Measurements from ENCODE around the gene BRAF.

DNA sequence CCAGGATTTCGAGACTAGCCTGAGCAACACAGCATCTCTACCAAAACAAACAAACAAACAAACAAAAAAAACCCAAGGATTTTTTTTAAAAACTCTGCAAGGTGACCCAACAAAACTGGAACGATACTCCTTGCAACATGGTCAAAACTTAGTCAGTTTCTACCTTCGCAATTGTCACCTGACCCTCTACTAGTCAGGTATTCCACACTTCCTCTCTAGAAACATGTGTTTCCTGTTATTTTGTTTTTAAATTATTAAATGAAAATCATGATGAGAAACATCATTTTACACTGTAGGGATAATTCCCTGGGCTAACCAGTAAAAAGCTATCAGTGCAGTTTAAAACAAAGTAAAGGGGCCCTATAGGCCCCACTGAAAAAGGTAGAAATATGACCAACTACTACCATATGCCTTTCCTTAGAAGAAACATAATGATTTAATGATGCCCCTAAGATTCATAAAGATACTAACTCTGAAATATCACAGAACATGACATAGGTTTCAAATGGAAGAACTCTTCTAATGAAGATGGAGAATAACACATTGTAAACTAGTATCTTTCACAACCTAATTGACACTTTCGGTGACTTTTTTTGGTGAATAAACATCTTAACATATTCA, 8.7 kb downstream of the BRAF start:
- TF ChIP-seq, protein P1, sequence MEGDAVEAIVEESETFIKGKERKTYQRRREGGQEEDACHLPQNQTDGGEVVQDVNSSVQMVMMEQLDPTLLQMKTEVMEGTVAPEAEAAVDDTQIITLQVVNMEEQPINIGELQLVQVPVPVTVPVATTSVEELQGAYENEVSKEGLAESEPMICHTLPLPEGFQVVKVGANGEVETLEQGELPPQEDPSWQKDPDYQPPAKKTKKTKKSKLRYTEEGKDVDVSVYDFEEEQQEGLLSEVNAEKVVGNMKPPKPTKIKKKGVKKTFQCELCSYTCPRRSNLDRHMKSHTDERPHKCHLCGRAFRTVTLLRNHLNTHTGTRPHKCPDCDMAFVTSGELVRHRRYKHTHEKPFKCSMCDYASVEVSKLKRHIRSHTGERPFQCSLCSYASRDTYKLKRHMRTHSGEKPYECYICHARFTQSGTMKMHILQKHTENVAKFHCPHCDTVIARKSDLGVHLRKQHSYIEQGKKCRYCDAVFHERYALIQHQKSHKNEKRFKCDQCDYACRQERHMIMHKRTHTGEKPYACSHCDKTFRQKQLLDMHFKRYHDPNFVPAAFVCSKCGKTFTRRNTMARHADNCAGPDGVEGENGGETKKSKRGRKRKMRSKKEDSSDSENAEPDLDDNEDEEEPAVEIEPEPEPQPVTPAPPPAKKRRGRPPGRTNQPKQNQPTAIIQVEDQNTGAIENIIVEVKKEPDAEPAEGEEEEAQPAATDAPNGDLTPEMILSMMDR (optimal IDR thresholded peaks at IDR 0.05 in 1 of 3, IDR thresholded peaks at IDR 0.05 in 1 of 3, conservative IDR thresholded peaks at IDR 0.05 in 1 of 3; ENCODE audit: extremely low read depth in 1 of 3, insufficient read depth in 2 of 3, low read length in 3 of 3), result no peak
- no peak for TF ChIP-seq EZH2 (IDR thresholded peaks at IDR 0.05; ENCODE audit: low read length)
